NCI-H446 (cell line): ENCODE results near the gene SERPINA7.
"Not testable (repeated sequence)": the region's sequence is repeated elsewhere in the genome, so short reads cannot be mapped to it uniquely, and the experiment has no call there.

Source experiments
- DNase-seq, 2 experiments: peaks; one replicate each; lab custom pipeline; 2025; lab: John Stamatoyannopoulos, UW

Gene SERPINA7, protein sequence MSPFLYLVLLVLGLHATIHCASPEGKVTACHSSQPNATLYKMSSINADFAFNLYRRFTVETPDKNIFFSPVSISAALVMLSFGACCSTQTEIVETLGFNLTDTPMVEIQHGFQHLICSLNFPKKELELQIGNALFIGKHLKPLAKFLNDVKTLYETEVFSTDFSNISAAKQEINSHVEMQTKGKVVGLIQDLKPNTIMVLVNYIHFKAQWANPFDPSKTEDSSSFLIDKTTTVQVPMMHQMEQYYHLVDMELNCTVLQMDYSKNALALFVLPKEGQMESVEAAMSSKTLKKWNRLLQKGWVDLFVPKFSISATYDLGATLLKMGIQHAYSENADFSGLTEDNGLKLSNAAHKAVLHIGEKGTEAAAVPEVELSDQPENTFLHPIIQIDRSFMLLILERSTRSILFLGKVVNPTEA

DNA sequence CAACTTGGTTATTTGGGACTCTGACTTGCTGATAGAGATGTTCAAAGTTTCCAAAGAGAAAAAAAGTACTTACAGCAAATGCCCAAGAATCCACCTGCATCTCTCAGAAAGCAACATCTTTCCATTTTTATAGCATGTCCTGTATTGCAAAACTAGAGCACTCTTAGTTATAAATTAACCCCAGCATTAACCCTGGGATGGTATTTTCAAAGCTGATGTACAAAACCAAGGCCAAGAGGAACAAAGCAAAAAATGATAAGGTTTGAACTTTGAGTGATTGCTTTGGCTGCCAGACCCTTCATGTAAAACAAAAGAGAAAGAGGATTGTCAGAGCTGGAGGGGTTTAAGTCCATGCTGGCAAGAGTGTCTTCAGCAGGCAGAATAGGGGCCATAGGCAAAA is at the start of gene SERPINA7:
Gene SERPINA7 (minus strand): TSS at position 103 of the 400 bp plus-strand sequence. CDS start 1,669 bp downstream, outside the sequence.
- no peak for DNase-seq

DNA sequence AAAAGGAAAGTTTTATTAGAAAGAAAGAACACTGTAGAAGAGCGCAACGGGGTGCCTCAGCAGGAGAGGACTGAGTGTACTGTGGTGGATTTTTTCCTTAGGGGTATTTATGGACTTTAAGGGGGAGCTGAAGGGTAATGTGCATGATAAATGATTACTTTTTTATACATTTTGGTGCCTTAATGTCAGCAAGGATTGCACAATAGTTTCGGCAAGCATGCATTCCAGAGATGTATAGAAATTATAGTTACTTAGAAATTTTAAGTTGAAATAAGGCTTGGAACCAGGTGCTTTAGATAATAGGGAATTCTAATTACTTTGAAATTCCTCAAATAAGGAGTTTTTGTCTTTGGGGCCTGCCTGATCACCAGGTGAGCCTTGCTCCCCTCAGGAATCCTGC is 30.5 kb upstream of the SERPINA7 start:
- DNase-seq: no peak

DNA sequence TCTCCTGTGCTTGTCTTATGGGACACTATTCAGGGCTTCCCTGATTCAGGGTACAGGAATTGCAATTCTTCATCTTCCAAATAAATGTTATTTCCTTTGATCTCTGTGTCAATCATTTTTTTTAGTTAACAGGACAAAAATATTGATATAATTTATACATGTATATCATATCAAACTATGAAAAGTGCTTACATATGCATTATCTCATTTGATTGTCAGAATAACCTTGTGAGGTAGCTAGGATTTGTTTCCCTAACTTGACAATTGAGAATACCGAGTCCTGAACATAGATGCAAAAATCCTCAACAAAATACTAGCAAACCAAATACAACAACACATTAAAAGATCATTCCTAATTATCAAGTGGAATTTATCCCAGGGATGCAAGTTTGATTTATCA is 11.5 kb upstream of the SERPINA7 start:
- no peak for DNase-seq

DNA sequence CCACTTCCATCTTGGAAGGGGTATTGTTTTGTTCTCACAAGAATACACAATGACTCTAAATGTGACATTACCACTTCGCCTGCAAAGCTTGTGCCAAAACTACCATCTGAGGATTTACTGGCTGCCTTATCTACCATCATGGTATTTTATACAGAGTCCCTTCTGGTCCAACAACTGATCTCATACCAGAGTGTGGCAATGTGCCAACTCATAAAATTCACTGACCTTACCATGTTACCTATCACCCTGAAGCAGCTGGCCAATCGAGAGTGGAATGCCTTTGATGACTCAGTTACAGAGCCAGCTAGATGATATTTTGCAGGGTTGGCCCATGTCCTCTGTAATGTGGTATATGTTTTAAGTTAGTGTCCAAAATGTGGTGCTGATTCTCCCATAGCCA is 3.8 kb upstream of the SERPINA7 start:
- DNase-seq: no peak

DNA sequence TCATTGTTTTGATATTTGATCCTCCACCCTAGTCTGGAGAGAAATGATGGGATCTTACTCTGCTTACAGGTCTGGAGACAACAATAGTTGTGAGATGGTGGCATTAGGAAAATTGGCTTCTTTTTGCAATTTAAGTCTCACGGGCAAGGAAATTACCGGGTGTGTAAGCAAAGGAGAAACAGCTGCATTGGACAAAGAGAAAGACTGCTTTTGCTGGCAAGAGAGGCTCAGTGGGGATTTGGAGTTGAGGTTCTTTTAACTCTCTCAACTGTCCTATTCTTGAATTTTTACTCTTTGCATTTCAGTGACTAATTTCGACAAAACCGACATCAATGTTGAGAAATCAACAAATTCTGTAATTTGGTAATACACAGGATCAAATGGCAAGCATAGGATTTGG is 2.3 kb upstream of the SERPINA7 start:
- DNase-seq: no peak

DNA sequence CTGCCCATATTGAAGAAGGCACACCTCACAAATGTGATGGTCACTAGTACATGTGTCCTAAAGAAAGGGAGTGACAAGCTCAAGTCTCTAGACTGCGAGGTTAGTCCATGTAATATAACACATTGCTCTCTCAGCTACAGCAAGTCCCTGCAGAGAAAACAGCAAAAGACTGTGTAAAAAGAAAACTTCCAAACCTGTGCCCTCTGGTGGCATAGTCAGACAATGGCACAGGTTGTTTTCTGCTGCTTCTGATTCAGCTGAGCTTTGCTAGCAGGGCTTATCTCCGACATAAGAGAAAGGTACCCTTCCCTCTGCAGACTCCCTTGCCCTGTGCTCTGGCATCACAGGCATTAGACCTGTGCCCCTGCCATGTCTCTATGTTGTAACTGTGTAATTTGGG is 1.4 kb upstream of the SERPINA7 start:
- peak in 1 of 2 experiments; percentile 1 for DNase-seq

DNA sequence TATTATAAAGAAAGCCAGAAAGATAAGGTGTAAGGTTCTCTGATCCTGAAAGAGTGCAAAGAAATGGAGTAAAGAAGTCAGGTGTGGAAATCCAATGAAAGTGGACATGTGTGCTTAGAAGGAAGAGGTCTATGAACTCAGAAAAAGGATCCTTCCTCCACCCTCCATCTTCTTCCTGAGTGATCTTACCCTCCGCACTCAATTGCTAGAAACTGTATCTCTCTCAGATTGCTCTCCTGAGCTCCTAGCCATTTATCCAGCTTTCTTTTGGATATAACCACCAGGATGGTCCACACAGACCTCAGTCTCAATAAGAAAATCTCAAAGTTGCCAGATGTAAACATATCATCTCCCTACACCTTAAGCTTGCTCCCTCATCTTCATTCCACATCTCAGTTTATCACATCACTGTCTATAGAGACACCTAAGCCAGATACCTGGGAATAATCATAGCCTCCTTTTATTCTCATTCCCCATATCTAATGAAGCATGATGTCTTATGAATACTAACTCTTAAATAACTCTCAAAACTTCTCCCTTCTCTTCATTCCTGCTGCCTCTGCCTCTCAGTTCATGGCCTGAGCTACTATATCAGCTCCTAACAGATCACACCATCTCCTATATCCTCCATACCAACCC is 573 bp downstream of the SERPINA7 start:
- DNase-seq: no peak

DNA sequence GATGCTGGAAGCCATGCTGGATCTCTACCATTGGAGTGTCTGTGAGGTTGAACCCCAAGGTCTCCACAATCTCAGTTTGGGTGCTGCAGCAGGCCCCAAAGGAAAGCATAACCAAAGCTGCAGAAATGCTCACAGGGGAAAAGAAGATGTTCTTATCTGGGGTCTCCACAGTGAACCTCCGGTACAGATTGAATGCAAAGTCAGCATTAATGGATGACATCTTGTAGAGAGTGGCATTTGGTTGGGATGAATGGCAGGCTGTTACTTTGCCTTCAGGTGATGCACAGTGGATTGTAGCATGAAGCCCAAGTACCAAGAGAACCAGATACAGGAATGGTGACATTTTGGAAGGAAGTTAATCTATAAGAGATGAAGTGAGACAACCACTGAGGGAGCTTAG is 1.8 kb downstream of the SERPINA7 start:
- DNase-seq: no peak

DNA sequence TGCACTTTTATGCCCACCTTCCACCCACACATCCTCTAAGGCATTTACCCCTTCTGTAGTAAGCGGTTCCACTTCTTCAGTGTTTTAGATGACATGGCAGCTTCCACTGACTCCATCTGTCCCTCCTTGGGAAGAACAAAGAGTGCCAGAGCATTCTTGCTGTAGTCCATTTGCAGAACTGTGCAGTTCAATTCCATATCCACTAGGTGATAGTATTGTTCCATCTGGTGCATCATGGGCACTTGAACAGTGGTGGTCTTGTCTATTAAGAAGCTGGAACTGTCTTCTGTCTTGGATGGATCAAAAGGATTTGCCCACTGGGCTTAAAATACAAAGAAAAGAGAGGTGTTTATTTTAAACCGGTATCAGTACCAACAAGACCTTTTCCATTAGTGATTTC is 3.5 kb downstream of the SERPINA7 start:
- DNase-seq: no peak

DNA sequence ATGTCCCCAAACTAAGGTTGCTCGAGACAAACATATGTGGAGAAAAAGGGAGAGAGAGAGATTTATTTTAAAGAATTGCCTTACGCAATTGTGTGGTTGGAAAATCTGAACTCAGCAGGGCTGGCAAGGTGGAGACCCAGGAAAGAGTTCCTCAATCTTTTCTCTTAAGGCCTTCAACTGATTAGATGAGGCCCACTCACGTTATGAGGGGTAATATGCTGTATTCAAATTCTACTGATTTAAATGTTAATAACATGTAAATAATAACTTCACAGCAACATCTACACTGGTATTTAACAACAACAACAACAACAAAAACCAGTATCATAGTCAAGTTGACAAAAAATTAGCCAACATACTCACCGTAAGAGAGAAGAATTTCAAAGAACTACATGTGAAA is 14.6 kb downstream of the SERPINA7 start:
- no peak for DNase-seq

DNA sequence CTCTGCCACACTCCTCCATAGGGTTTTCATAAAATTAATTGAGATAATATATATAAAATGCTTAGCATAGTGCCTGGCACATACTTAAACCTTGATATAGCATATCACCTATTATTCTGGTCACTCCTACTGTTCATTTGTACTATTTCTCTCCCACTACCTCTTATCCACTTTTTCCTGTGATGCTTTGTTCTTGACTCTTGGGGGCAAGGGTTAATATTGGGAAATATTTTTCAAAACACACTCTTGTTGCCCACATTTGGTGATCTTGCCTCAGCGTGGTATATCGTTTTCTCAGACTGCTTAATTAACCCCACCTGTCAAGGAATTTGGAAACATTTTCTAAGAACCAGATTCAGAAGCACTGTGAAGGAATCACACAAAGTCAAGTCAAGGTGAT is 16.3 kb downstream of the SERPINA7 start:
- DNase-seq: no peak

DNA sequence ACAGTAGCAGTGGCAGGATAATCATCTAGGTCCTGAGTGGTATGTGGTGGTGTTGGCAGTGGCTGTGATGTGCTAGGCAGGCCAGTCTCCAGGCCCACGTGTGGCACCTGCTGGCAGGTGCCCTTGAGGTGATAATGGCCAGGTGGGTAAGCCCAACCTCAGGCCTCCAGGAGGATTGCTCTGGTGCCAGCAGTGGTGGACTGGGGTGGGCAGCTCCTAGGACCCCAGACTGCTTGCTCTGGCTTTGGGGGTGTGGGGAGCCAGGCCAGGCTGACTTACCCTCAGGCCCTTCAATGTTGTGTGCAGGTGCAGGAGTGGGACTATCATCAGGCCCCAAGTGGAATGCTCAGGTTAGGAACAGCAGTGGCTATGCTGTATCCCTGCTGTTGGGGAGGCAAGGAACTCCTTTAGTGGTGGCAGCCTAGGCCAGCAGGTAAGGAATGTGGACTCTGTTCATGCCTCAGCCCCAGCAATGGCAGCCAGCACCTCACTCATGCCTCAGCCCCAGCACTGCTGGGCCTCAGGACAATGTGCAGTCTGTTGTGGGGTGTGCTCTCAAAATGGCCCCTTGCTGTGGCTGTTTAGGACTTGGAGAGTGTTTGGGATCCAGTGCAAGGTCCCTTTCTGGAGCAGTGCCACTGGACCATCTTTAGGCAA is 24.3 kb downstream of the SERPINA7 start:
- DNase-seq: no peak

DNA sequence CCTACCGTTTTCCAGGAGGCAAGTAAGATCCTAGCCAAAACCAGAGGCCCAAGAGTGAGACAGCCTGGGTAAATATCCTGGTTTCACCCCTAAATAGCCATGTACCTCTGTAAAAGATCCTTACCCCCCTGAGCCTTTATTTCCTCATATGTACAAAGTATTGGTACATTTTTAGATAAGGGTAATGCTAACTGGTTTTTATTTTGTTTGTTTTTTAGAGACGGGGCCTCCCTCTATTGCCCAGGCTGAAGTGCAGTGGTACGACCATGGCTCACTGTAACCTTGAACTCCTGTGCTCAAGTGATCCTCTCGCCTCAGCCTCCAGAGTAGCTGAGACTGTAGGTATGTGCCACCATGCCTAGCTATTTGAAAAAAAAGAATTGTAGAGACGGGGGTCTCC is 29.4 kb downstream of the SERPINA7 start:
- DNase-seq: no peak

DNA sequence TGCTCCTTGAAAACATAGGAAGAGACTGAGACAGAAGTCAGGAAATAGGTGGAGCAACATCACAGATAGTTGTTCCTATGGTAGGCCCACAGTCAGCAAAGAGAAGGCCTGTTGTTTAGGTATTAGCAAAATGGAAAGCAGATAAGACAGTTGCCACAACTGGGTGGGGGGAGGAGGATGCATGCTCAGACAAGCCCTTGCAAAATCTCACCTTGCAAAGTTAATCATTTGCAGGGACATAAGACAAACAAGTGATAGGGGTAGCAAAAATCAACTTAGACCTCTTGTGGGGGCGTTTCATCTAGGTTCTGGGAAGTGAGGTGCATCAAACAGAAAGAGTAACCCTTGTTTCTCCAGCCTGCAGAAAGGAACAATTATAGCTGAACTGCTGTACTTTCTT is 30.7 kb downstream of the SERPINA7 start:
- DNase-seq: no peak

DNA sequence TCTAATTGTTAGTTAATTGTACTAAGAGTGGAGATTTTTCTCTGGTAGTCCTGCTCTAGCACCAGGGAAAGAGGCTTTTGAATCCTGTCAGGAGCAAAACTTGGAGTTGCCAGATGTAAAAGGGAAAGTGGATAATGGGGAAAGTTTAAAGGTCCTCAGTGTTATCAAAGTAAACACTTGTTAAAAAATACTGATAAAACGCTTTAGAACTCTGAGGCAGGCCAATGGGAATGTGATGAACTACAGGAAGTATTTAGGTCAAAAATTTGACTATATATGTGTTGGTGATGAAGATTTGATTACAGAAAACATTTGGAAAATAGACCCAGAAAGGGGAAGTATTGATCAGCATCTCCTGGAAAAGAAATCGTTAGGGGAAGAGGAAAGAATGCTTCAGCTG is 32.8 kb downstream of the SERPINA7 start:
- DNase-seq: no peak

DNA sequence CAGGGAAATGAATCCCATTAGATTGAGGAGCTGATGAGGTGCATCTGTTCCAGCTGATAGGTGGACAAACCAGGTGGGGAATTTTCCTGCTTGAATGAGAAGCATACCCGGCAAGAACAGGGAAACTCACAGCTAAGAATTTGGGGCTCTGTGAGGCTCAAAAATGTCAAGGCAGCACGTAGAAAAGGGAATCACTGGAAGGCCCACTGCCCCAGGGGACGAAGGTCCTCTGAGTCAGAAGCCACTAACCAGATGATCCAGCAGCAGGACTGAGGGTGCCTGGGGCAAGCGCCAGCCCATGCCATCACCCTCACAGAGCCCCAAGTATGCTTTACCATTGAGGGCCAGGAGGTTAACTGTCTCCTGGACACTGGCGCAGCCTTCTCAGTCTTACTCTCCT is 37.9 kb downstream of the SERPINA7 start:
- DNase-seq: not testable (repeated sequence)

DNA sequence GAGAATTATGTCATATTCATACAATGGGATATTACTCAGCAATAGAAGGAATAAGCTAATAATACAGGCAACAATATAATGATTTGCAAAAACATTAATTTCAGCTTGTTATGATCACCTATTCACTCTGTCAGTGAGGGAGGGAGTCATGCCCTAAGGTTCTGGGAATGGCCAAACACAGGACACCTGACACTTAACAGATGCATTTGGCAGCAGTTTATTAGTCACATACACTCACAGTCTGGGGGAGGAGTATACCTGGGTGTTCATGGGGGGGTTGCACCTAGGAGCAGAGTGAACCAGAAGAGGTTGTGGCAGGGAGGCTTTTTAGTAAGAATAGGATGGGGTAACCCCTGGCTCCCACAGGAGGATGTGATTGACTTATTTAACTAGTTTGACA is 38.3 kb downstream of the SERPINA7 start:
- DNase-seq: no peak

DNA sequence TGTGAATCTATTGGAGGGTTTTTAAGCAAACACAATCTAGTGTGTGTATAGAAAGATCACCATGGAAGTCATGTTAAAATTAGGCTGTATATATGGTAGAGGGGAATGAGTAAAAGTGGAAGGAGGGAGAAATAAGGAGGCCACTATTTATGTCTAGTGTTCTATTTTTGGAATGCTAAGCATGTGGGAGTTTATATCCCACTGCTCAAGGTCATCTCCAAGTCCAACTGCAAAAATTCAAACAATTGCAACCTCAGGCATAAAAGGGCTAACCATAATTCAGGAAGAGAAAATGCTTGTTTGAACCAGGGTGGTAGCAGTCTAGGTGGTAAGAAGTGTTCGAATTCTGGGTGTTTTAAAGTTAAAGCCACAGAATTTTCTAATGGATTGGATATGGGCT is 39.2 kb downstream of the SERPINA7 start:
- DNase-seq: no peak

DNA sequence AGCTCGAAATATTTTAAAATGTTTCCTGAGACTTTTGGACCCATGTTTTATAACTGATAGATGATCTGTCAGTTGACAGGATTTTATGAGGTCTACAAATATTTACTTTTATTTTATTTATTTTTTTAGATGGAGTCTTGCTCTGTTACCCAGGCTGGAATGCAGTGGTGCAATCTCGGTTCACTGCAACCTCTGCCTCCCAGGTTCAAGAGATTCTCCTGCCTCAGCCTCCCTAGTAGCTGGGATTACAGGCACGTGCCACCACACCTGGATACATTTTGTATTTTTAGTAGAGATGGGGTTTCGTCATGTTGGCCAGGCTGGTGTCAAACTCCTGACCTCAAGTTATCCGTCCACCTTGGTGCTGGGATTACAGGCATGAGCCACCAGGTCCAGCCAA is 50.0 kb downstream of the SERPINA7 start:
- DNase-seq: not testable (repeated sequence)
